H1 (cell line): ENCODE data around the gene OR4L1. TPM values are rescaled to one million over a fixed set of nuclear protein-coding genes. Genes with fewer than 3 reads are reported as not detected.
"Not testable (repeated sequence)": the region's sequence is repeated elsewhere in the genome, so short reads cannot be mapped to it uniquely, and the experiment has no call there.

Source experiments
- CTCF ChIA-PET: fragments of 300-600 bp; sonication (Branson Sonifier 250); formaldehyde crosslinking; loops from one replicate; lab custom pipeline; 2021; ENCODE audit not compliant: partially characterized antibody; lab: Charles Lee
- POLR2A ChIA-PET: fragments of 300-600 bp; sonication (Branson Sonifier 250); formaldehyde crosslinking; loops from one replicate; lab custom pipeline; 2021; ENCODE audit warnings: inconsistent platforms; ENCODE audit not compliant: partially characterized antibody; lab: Charles Lee
- DNase-seq, 2 experiments: peaks; one replicate each; pipeline versions ENCODE4 v3.0.0 to v3.0.0-alpha.2; 2010 to 2022; ENCODE audit warnings: low spot score in 2 of 2, low read depth in 1 of 2, mixed read lengths in 1 of 2
- FAIRE-seq: peaks from 2 replicates; lab custom pipeline; 2011; peaks lifted over from hg19 to GRCh38; lab: Jason Lieb, UNC
- H2AFZ ChIP-seq: 2 replicates; pipeline ENCODE4 v1.8.1; 2012; ENCODE audit warnings: low read length, inconsistent platforms
- H2AK5ac ChIP-seq: 2 replicates; pipeline ENCODE4 v1.6.1; 2013; ENCODE audit warnings: low read depth, low read length
- H2BK120ac ChIP-seq: replicated peaks from 2 replicates; pipeline ENCODE3; 2013; ENCODE audit warnings: low read depth, low read length, inconsistent platforms
- H2BK12ac ChIP-seq: 2 replicates; pipeline ENCODE4 v1.6.1; 2013; ENCODE audit warnings: low read depth, low read length
- H2BK15ac ChIP-seq: 2 replicates; pipeline ENCODE4 v1.6.1; 2013; ENCODE audit warnings: low read length
- H2BK20ac ChIP-seq: 2 replicates; pipeline ENCODE4 v1.6.1; 2013; ENCODE audit warnings: low read length
- H2BK5ac ChIP-seq: 2 replicates; pipeline ENCODE4 v1.6.1; 2013; ENCODE audit warnings: low read depth, low read length
- H3K14ac ChIP-seq: 2 replicates; pipeline ENCODE4 v1.6.1; 2013; ENCODE audit warnings: inconsistent platforms; ENCODE audit not compliant: insufficient read length
- H3K18ac ChIP-seq: 2 replicates; pipeline ENCODE4 v1.6.1; 2013; ENCODE audit warnings: low read length; ENCODE audit errors: extremely low read depth
- H3K23ac ChIP-seq: 2 replicates; pipeline ENCODE4 v1.6.1; 2013; ENCODE audit warnings: inconsistent platforms; ENCODE audit not compliant: insufficient read length
- H3K23me2 ChIP-seq: 2 replicates; pipeline ENCODE4 v1.6.1; 2013; ENCODE audit warnings: low read depth, low read length
- H3K27ac ChIP-seq: 2 replicates; pipeline ENCODE4 v1.6.1; 2011; ENCODE audit warnings: low read depth, low read length, inconsistent platforms
- H3K27me3 ChIP-seq, 4 experiments: replicated peaks in 1 of 4; 1 replicate in 1 of 4; 2 replicates in 3 of 4; pipeline versions ENCODE4 v1.6.1 to v1.8.1; 2011 to 2013; ENCODE audit warnings: low read length in 3 of 4, mild to moderate bottlenecking in 3 of 4, inconsistent platforms in 2 of 4, mixed read lengths in 2 of 4, moderate library complexity in 1 of 4; ENCODE audit not compliant: control insufficient read depth in 3 of 4, insufficient read depth in 3 of 4; ENCODE audit errors: extremely low read depth in 1 of 4
- H3K36me3 ChIP-seq, 4 experiments: 2 replicates each; pipeline versions ENCODE4 v1.6.1 to v1.8.1; 2011 to 2013; ENCODE audit warnings: mild to moderate bottlenecking in 4 of 4, low read length in 3 of 4, moderate library complexity in 2 of 4, control low read depth in 1 of 4, inconsistent platforms in 1 of 4; ENCODE audit not compliant: insufficient read depth in 4 of 4, control insufficient read depth in 2 of 4
- H3K4ac ChIP-seq: replicated peaks from 2 replicates; pipeline ENCODE3; 2013; ENCODE audit warnings: low read length, low read depth, mixed read lengths, inconsistent platforms; ENCODE audit not compliant: insufficient read length
- H3K4me1 ChIP-seq, 4 experiments: replicated peaks in 1 of 4; 1 replicate in 1 of 4; 2 replicates in 3 of 4; pipeline versions ENCODE4 v1.6.1 to v1.8.1; 2011 to 2013; ENCODE audit warnings: low read length in 3 of 4, inconsistent platforms in 2 of 4, mixed read lengths in 1 of 4; ENCODE audit not compliant: insufficient read depth in 4 of 4, control insufficient read depth in 3 of 4
- H3K4me2 ChIP-seq, 2 experiments: 2 replicates each; pipeline versions ENCODE4 v1.6.1 to v1.8.1; 2011 to 2013; ENCODE audit warnings: low read depth in 2 of 2, low read length in 2 of 2, control low read depth in 1 of 2, inconsistent platforms in 1 of 2, mild to moderate bottlenecking in 1 of 2; ENCODE audit not compliant: insufficient read depth in 1 of 2
- H3K4me3 ChIP-seq, 4 experiments: fragments of 200-600, 300-600 bp in 1 of 4; sonication (generic), shearing (Covaris generic), sonication (Bioruptor Twin) in 1 of 4; 2 replicates each; pipeline versions ENCODE4 v1.5.1 to v1.8.1; 2011 to 2016; ENCODE audit warnings: low read length in 4 of 4, low read depth in 3 of 4, control low read depth in 2 of 4, inconsistent platforms in 2 of 4, mild to moderate bottlenecking in 2 of 4, mixed read lengths in 1 of 4, moderate library complexity in 1 of 4; ENCODE audit not compliant: insufficient read depth in 2 of 4; ENCODE audit errors: extremely low read depth in 1 of 4
- H3K56ac ChIP-seq: replicated peaks from 2 replicates; pipeline ENCODE3; 2013; ENCODE audit warnings: low read depth, mild to moderate bottlenecking, mixed read lengths, low read length, inconsistent platforms; ENCODE audit not compliant: insufficient read length
- H3K79me1 ChIP-seq: 2 replicates; pipeline ENCODE4 v1.6.1; 2013; ENCODE audit warnings: low read depth, low read length, control low read depth
- H3K79me2 ChIP-seq, 2 experiments: 2 replicates each; pipeline versions ENCODE4 v1.6.1 to v1.8.1; 2012 to 2013; ENCODE audit warnings: low read length in 2 of 2, mild to moderate bottlenecking in 2 of 2, inconsistent platforms in 1 of 2; ENCODE audit not compliant: insufficient read depth in 2 of 2, control insufficient read depth in 1 of 2
- H3K9ac ChIP-seq, 4 experiments: replicated peaks in 1 of 4; 1 replicate in 1 of 4; 2 replicates in 3 of 4; pipeline versions ENCODE4 v1.6.1 to v1.8.1; 2011 to 2013; ENCODE audit warnings: low read depth in 3 of 4, low read length in 3 of 4, control low read depth in 2 of 4, mild to moderate bottlenecking in 2 of 4, moderate library complexity in 2 of 4, inconsistent platforms in 1 of 4; ENCODE audit errors: extremely low read depth in 1 of 4
- H3K9me3 ChIP-seq, 2 experiments: 2 replicates each; pipeline versions ENCODE4 v1.6.1 to v1.8.1; 2012 to 2013; ENCODE audit warnings: mild to moderate bottlenecking in 2 of 2, moderate library complexity in 2 of 2, control low read depth in 1 of 2, inconsistent platforms in 1 of 2, low read depth in 1 of 2, low read length in 1 of 2, mixed read lengths in 1 of 2; ENCODE audit not compliant: insufficient read depth in 2 of 2
- H4K20me1 ChIP-seq, 2 experiments: replicated peaks in 1 of 2; 2 replicates each; pipeline versions ENCODE3 to v1.8.1; 2011 to 2013; ENCODE audit warnings: inconsistent platforms in 2 of 2, low read length in 2 of 2, mild to moderate bottlenecking in 1 of 2; ENCODE audit not compliant: insufficient read depth in 2 of 2, control insufficient read depth in 1 of 2
- H4K5ac ChIP-seq: 2 replicates; pipeline ENCODE4 v1.6.1; 2013; ENCODE audit warnings: low read length, low read depth, mixed read lengths, inconsistent platforms; ENCODE audit not compliant: insufficient read length
- H4K8ac ChIP-seq: 2 replicates; pipeline ENCODE4 v1.8.0; 2013; ENCODE audit warnings: mild to moderate bottlenecking, moderate library complexity, low read length, inconsistent platforms; ENCODE audit not compliant: insufficient read depth; ENCODE audit errors: extremely low read depth
- H4K91ac ChIP-seq: replicated peaks from 2 replicates; pipeline ENCODE3; 2013; ENCODE audit warnings: low read length, mixed read lengths, inconsistent platforms; ENCODE audit not compliant: insufficient read length
- WGBS, 2 experiments: shearing (Covaris generic) in 1 of 2; methylation state at CpG; one replicate each; pipeline versions ENCODE4 v1.1.6 to v1.1.7; 2013 to 2015; ENCODE audit warnings: low lambda C conversion rate in 2 of 2, mixed read lengths in 2 of 2, inconsistent platforms in 1 of 2, low coverage in 1 of 2, missing lambda C conversion rate in 1 of 2; ENCODE audit not compliant: insufficient replicate concordance in 2 of 2, insufficient coverage in 1 of 2, insufficient read length in 1 of 2; ENCODE audit errors: extremely low coverage in 1 of 2, missing lambda C conversion rate in 1 of 2; 5-methylcytosine and 5-hydroxymethylcytosine counted together
- polyA plus RNA-seq, 7 experiments: library from polyadenylated mRNA; depleted of rRNA in 3 of 7; stranded (reverse) in 5 of 7; unstranded in 2 of 7; fragments of >200 nt in 5 of 7; fragments of 200-250 nt in 2 of 7; gene quantifications; 1 replicate in 5 of 7; 2 replicates in 1 of 7; 4 replicates in 1 of 7; pipeline versions ENCODE4 v1.2.1 to v1.2.3, GENCODE V29; 2011 to 2013; ENCODE audit warnings: missing spikeins in 2 of 7, mixed read lengths in 2 of 7
- total RNA-seq: library from RNA; stranded (reverse); fragmentation: NEBNext Ultra II Directional; extraction: Animal tissue kit (Norgen Biotek cat#: 25700); gene quantifications from 2 replicates; pipeline ENCODE4 v1.2.1, GENCODE V29; 2021

Gene OR4L1
- total and polyA plus RNA-seq, 2 of the 8 experiments (the other 6 are each of a cell fraction or from before 2014, with no cell fraction given), result not detected

DNA sequence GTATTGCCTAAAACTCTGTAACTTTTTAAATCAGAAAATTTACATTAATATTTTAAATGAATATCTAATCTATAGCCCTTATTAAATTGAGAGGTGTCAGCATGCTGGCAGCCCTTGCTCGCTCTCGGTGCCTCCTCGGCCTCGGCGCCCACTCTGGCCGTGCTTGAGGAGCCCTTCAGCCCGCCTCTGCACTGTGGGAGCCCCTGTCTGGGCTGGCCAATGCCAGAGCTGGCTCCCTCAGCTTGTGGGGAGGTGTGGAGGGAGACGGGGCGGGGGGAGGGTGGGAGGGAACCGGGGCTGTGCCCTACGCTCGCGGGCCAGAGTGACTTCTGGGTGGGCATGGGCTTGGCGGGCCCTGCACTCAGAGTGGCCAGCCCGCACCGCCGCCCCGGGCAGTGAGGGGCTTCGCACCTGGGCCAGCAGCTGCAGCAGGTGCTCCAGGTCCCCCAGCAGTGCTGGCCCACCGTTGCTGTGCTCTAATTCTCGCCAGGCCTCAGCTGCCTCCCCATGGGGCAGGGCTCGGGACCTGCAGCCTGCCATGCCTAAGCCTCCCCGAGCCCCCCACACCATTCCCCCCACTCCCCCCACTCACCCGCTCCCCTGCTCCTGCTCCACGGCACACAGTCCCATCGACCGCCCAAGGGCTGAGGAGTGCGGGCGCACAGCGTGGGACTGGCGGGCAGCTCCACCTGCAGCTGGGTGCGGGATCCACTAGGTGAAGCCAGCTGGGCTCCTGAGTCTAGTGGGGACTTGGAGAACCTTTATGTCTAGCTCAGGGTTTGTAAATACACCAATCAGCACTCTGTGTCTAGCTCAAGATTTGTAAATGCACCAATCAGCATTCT lies 39.3 kb downstream of the OR4L1 start:
- WGBS, 2 experiments, result 84% methylated on average over 9 of the region's 32 CpGs; no CpG with 5 or more reads in 1 of the 2 experiments

More for the DNA sequence above, 39.3 kb downstream of the OR4L1 start:
- H3K4me1 ChIP-seq, H2AK5ac ChIP-seq, H3K14ac ChIP-seq, H2BK5ac ChIP-seq, H2BK12ac ChIP-seq, H3K4me3 ChIP-seq, CTCF ChIA-PET, H3K79me2 ChIP-seq, H4K8ac ChIP-seq, H3K27me3 ChIP-seq, DNase-seq, H2BK120ac ChIP-seq, H3K9ac ChIP-seq, H3K23me2 ChIP-seq, H3K4ac ChIP-seq, H3K56ac ChIP-seq, H4K20me1 ChIP-seq, FAIRE-seq, H2BK20ac ChIP-seq, H2AFZ ChIP-seq, POLR2A ChIA-PET, H4K5ac ChIP-seq, H3K18ac ChIP-seq, H3K79me1 ChIP-seq, H2BK15ac ChIP-seq, H3K4me2 ChIP-seq, H3K36me3 ChIP-seq, H3K23ac ChIP-seq, H3K27ac ChIP-seq, H4K91ac ChIP-seq: not testable (repeated sequence)
- peaks cover 15 to 47% of the 10 kb centered on the region in 2 experiments for H3K9me3 ChIP-seq
